Measurements from ENCODE around the gene NLRP1. TPM values are rescaled to one million over a fixed set of nuclear protein-coding genes. Genes with fewer than 3 reads are reported as not detected.

NLRP1 gene
- total and polyA plus RNA-seq, 4 donors, result 1.8 to 5.4 (median 3.0) TPM

DNA sequence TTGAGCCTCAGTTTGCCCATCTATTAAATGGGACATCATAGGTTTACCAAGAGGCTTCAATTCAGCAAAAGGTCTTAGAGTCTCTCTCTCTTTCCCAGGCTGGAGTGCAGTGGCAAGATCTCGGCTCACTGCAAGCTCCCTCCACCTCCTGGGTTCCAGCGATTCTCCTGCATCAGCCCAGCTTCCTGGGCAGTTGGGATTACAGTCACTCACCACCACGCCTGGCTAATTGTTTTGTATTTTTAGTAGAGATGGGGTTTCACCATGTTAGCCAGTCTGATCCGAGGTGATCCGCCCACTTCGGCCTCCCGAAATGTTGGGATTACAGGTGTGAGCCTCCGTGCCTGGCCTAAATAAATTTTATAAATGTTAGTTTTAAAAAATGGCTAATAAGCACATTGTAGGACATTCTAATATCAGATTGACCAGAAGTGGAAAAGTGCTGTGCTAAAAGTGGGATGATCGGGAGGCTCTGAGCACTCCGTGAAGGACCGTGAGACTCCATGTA, 1.0 kb upstream of the NLRP1 start:
- no peak overlapping the region for H3K9ac ChIP-seq (ENCODE audit: low read depth in 1 of 2, low read length in 2 of 2)
- H3K27me3 ChIP-seq (ENCODE audit: control insufficient read depth in 4 of 4, insufficient read depth in 4 of 4, low read length in 3 of 4), result no peaks in the 10 kb centered on the region
- 85% methylated on average over 11 of the region's 11 CpGs for WGBS
- H3K36me3 ChIP-seq (ENCODE audit: control insufficient read depth in 4 of 4, insufficient read depth in 3 of 4, low read depth in 1 of 4, low read length in 3 of 4), result peaks cover 0 to 2% (median 0%) of the 10 kb centered on the region in 4 donors
- peaks cover 0 to 9% (median 0%) of the 10 kb centered on the region in 4 donors for H3K4me1 ChIP-seq (ENCODE audit: control insufficient read depth in 4 of 4, insufficient read depth in 4 of 4, low read length in 3 of 4)
- no peak for TF ChIP-seq TAF1 (conservative IDR thresholded peaks at IDR 0.05)
- TF ChIP-seq, protein P1, sequence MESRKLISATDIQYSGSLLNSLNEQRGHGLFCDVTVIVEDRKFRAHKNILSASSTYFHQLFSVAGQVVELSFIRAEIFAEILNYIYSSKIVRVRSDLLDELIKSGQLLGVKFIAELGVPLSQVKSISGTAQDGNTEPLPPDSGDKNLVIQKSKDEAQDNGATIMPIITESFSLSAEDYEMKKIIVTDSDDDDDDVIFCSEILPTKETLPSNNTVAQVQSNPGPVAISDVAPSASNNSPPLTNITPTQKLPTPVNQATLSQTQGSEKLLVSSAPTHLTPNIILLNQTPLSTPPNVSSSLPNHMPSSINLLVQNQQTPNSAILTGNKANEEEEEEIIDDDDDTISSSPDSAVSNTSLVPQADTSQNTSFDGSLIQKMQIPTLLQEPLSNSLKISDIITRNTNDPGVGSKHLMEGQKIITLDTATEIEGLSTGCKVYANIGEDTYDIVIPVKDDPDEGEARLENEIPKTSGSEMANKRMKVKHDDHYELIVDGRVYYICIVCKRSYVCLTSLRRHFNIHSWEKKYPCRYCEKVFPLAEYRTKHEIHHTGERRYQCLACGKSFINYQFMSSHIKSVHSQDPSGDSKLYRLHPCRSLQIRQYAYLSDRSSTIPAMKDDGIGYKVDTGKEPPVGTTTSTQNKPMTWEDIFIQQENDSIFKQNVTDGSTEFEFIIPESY (IDR thresholded peaks at IDR 0.05), result no peak
- DNase-seq (ENCODE audit: low spot score), result no peak
- no peaks in the 10 kb centered on the region for H3K9me3 ChIP-seq (ENCODE audit: control insufficient read depth in 4 of 4, low read length in 3 of 4)
- H3K27ac ChIP-seq (ENCODE audit: low read depth in 1 of 2, low read length in 2 of 2), result no peak overlapping the region
- H3K4me3 ChIP-seq (ENCODE audit: low read depth in 1 of 3, low read length in 3 of 3), result no peak overlapping the region

DNA sequence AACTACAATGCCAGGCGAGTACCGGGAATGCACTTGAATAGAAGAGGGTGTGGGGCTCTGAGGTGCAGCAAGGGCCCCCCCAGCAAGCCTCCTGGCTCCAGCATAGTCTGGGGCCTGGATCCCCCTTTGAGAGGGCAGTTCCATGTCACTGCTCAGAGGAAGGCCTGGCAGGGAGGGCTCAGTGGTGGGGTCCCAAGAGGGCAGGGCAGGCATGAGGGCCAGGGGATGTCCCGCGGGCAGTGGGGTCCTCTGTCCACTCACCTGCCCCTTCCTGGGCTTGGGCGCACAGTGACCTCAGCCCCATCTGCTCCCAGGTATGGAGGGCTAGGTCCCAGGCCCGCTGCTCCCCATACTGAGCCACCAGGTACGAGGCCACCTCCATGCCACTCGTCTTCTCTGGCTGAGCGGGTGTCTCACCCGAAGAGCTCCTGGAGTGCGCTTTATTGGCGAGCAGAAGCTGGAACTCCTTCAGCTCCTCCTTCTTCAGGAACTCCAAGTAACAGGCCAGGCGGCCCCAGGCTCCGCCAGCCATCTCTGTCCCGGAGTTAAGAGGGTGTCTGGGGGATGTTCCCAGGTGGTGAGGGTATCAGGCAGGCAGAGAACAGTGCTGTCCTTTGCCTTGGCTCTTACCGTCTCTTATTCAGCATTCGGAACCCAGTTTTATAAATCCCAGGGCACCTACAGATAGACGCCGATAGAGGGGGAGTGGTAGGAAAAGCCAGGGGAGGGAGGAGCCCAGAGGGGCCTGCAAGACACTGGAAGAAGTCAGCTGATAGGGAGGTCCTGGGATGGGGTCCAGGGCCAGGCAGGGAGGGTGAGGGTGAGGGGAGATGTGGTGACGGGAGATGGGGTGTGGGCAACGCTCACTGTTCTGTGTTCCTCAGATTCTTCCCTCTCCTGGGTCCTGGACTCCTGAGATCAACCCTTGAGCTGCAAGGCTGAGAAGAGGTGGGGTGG, 605 bp downstream of the NLRP1 start:
- Histone ChIP-seq H3K4me1 (ENCODE audit: control insufficient read depth in 4 of 4, insufficient read depth in 4 of 4, low read length in 3 of 4) (peaks cover 0 to 9% (median 0%) of the 10 kb centered on the region in 4 donors), H3K9me3 (ENCODE audit: control insufficient read depth in 4 of 4, low read length in 3 of 4) (no peaks in the 10 kb centered on the region), H3K9ac (ENCODE audit: low read depth in 1 of 2, low read length in 2 of 2) (peak overlapping the region; percentile 36 to 85), H3K4me3 (ENCODE audit: low read depth in 1 of 3, low read length in 3 of 3) (peak overlapping the region; percentile 15 to 47 (median 34)), H3K27me3 (ENCODE audit: control insufficient read depth in 4 of 4, insufficient read depth in 4 of 4, low read length in 3 of 4) (no peaks in the 10 kb centered on the region), H3K36me3 (ENCODE audit: control insufficient read depth in 4 of 4, insufficient read depth in 3 of 4, low read depth in 1 of 4, low read length in 3 of 4) (peaks cover 0 to 2% (median 0%) of the 10 kb centered on the region in 4 donors), H3K27ac (ENCODE audit: low read depth in 1 of 2, low read length in 2 of 2) (peak overlapping the region; percentile 55 to 67)
- TF ChIP-seq, protein P2, sequence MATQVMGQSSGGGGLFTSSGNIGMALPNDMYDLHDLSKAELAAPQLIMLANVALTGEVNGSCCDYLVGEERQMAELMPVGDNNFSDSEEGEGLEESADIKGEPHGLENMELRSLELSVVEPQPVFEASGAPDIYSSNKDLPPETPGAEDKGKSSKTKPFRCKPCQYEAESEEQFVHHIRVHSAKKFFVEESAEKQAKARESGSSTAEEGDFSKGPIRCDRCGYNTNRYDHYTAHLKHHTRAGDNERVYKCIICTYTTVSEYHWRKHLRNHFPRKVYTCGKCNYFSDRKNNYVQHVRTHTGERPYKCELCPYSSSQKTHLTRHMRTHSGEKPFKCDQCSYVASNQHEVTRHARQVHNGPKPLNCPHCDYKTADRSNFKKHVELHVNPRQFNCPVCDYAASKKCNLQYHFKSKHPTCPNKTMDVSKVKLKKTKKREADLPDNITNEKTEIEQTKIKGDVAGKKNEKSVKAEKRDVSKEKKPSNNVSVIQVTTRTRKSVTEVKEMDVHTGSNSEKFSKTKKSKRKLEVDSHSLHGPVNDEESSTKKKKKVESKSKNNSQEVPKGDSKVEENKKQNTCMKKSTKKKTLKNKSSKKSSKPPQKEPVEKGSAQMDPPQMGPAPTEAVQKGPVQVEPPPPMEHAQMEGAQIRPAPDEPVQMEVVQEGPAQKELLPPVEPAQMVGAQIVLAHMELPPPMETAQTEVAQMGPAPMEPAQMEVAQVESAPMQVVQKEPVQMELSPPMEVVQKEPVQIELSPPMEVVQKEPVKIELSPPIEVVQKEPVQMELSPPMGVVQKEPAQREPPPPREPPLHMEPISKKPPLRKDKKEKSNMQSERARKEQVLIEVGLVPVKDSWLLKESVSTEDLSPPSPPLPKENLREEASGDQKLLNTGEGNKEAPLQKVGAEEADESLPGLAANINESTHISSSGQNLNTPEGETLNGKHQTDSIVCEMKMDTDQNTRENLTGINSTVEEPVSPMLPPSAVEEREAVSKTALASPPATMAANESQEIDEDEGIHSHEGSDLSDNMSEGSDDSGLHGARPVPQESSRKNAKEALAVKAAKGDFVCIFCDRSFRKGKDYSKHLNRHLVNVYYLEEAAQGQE (IDR thresholded peaks at IDR 0.05), result no peak
- TF ChIP-seq HNF4A (conservative IDR thresholded peaks at IDR 0.05) (no peak), YY1 (IDR thresholded peaks at IDR 0.05) (no peak), HNF4G (IDR thresholded peaks at IDR 0.05) (no peak), EGR1 (IDR thresholded peaks at IDR 0.05; ENCODE audit: low read depth in 2 of 2) (no peak), SP1 (IDR thresholded peaks at IDR 0.05) (no peak), FOXA1 (IDR thresholded peaks at IDR 0.05) (no peak), RAD21 (IDR thresholded peaks at IDR 0.05) (no peak), GABPA (IDR thresholded peaks at IDR 0.05 in 1 of 2, conservative IDR thresholded peaks at IDR 0.05 in 1 of 2) (no peak), TAF1 (conservative IDR thresholded peaks at IDR 0.05) (no peak), FOXA2 (IDR thresholded peaks at IDR 0.05) (no peak)
- TF ChIP-seq, protein P1 (IDR thresholded peaks at IDR 0.05), result no peak
- TF ChIP-seq, protein P3, sequence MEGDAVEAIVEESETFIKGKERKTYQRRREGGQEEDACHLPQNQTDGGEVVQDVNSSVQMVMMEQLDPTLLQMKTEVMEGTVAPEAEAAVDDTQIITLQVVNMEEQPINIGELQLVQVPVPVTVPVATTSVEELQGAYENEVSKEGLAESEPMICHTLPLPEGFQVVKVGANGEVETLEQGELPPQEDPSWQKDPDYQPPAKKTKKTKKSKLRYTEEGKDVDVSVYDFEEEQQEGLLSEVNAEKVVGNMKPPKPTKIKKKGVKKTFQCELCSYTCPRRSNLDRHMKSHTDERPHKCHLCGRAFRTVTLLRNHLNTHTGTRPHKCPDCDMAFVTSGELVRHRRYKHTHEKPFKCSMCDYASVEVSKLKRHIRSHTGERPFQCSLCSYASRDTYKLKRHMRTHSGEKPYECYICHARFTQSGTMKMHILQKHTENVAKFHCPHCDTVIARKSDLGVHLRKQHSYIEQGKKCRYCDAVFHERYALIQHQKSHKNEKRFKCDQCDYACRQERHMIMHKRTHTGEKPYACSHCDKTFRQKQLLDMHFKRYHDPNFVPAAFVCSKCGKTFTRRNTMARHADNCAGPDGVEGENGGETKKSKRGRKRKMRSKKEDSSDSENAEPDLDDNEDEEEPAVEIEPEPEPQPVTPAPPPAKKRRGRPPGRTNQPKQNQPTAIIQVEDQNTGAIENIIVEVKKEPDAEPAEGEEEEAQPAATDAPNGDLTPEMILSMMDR (IDR thresholded peaks at IDR 0.05; ENCODE audit: low read depth, low read length, missing input control), result no peak
- WGBS, result 71% methylated on average over 21 of the region's 21 CpGs
- DNase-seq (ENCODE audit: low spot score), result no peak

Data from liver (tissue), 9 donors.